Colonic mucosa (tissue), 4 donors: Measurements from ENCODE around the gene FGD5. TPM values are rescaled to one million over a fixed set of nuclear protein-coding genes. Genes with fewer than 3 reads are reported as not detected.

Experiments
- DNase-seq: peaks from one replicate; pipeline ENCODE4 v3.0.0-alpha.2; 2020
- H3K27ac ChIP-seq: fragments of 200-600 bp; one replicate; pipeline ENCODE4 v1.8.0; 2021
- H3K27me3 ChIP-seq: fragments of 200-600 bp; one replicate; pipeline ENCODE4 v1.8.0; 2021
- H3K36me3 ChIP-seq: fragments of 200-600 bp; one replicate; pipeline ENCODE4 v1.8.0; 2021
- H3K4me1 ChIP-seq: fragments of 200-600 bp; one replicate; pipeline ENCODE4 v1.8.0; 2021; ENCODE audit warnings: mild to moderate bottlenecking
- H3K4me3 ChIP-seq: fragments of 200-600 bp; one replicate; pipeline ENCODE4 v1.8.0; 2021
- H3K9ac ChIP-seq, 2 donors: one replicate each; pipeline ENCODE4 v1.7.0; 2013; ENCODE audit warnings: control low read depth in 2 of 2, low read depth in 2 of 2, low read length in 2 of 2
- H3K9me3 ChIP-seq: fragments of 200-600 bp; one replicate; pipeline ENCODE4 v1.8.0; 2021
- CTCF ChIP-seq: fragments of 200-600 bp; IDR thresholded peaks from one replicate; pipeline ENCODE4 v1.8.0; 2022; ENCODE audit warnings: antibody characterized with exemption, mild to moderate bottlenecking
- intact Hi-C: fragments of 100-400 bp; cut with DNase I; formaldehyde crosslinking; loops from one replicate; pipeline ENCODE4 v1.14.1; 2022
- total RNA-seq, 2 donors: library from RNA; stranded (reverse); fragmentation: NEBNext Ultra II Directional in 1 of 2; extraction: Animal tissue kit (Norgen Biotek cat#: 25700) in 1 of 2; gene quantifications; one replicate each; pipeline ENCODE4 v1.2.1, GENCODE V29; 2021
- donor health status: healthy.
- donor health status: DM: no; HTN: no; CAD: no.
- donor health status: DM: no; HTN: no; CAD: no.

FGD5 gene
- total RNA-seq, 2 donors from 2014 or later: 4.4 to 8.7 TPM

- H3K27ac ChIP-seq: no peak overlapping the region
- no peak for TF ChIP-seq CTCF
- no peaks in the 10 kb centered on the region for H3K4me1 ChIP-seq
Measured at GRCh38 chr3:14867936-14868570, 49.3 kb downstream of the FGD5 start.

GRCh38 chr3:14869917-14870782 is 51.4 kb downstream of the FGD5 start:
- no peaks in the 10 kb centered on the region for H3K9me3 ChIP-seq
- H3K36me3 ChIP-seq: no peaks in the 10 kb centered on the region
- intact Hi-C loops: no loop called here
- H3K4me3 ChIP-seq: no peak overlapping the region
- DNase-seq: no peak
- H3K4me1 ChIP-seq: no peaks in the 10 kb centered on the region
- no peak overlapping the region for H3K9ac ChIP-seq
- H3K27me3 ChIP-seq: no peaks in the 10 kb centered on the region
- H3K27ac ChIP-seq: no peak overlapping the region
- TF ChIP-seq CTCF: no peak

More at GRCh38 chr3:14867936-14868570, 49.3 kb downstream of the FGD5 start:
- intact Hi-C loops: no loop called here
- no peaks in the 10 kb centered on the region for H3K27me3 ChIP-seq
- no peak overlapping the region for H3K9ac ChIP-seq
- no peak for DNase-seq
- H3K4me3 ChIP-seq: no peak overlapping the region
- no peaks in the 10 kb centered on the region for H3K9me3 ChIP-seq
- H3K36me3 ChIP-seq: no peaks in the 10 kb centered on the region

- no peak for TF ChIP-seq CTCF
- no peak for DNase-seq
- Histone ChIP-seq H3K27ac (no peak overlapping the region), H3K36me3 (no peaks in the 10 kb centered on the region), H3K4me3 (no peak overlapping the region), H3K27me3 (no peaks in the 10 kb centered on the region), H3K9ac (no peak overlapping the region), H3K9me3 (no peaks in the 10 kb centered on the region), H3K4me1 (no peaks in the 10 kb centered on the region)
- intact Hi-C loops: no loop called here
Measured at GRCh38 chr3:14870783-14871060, 52.0 kb downstream of the FGD5 start.

- no peaks in the 10 kb centered on the region for H3K36me3 ChIP-seq
- H3K27me3 ChIP-seq: no peaks in the 10 kb centered on the region
- H3K4me3 ChIP-seq: no peak overlapping the region
- no peak overlapping the region for H3K27ac ChIP-seq
- intact Hi-C loops: no loop called here
- H3K4me1 ChIP-seq: peaks cover 2% of the 10 kb centered on the region
- H3K9ac ChIP-seq: no peak overlapping the region
- no peaks in the 10 kb centered on the region for H3K9me3 ChIP-seq
- TF ChIP-seq CTCF: no peak
- DNase-seq: no peak
Measured at GRCh38 chr3:14871456-14872200, 52.9 kb downstream of the FGD5 start.

GRCh38 chr3:14872706-14873105 is 53.9 kb downstream of the FGD5 start:
- intact Hi-C loops: no loop called here
- Histone ChIP-seq H3K4me1 (peaks cover 13% of the 10 kb centered on the region), H3K27me3 (no peaks in the 10 kb centered on the region), H3K27ac (no peak overlapping the region), H3K9me3 (no peaks in the 10 kb centered on the region), H3K4me3 (no peak overlapping the region), H3K36me3 (no peaks in the 10 kb centered on the region), H3K9ac (no peak overlapping the region)
- no peak for DNase-seq
- no peak for TF ChIP-seq CTCF
